ENCODE data around the gene RBM7.

The RBM7 gene

DNA sequence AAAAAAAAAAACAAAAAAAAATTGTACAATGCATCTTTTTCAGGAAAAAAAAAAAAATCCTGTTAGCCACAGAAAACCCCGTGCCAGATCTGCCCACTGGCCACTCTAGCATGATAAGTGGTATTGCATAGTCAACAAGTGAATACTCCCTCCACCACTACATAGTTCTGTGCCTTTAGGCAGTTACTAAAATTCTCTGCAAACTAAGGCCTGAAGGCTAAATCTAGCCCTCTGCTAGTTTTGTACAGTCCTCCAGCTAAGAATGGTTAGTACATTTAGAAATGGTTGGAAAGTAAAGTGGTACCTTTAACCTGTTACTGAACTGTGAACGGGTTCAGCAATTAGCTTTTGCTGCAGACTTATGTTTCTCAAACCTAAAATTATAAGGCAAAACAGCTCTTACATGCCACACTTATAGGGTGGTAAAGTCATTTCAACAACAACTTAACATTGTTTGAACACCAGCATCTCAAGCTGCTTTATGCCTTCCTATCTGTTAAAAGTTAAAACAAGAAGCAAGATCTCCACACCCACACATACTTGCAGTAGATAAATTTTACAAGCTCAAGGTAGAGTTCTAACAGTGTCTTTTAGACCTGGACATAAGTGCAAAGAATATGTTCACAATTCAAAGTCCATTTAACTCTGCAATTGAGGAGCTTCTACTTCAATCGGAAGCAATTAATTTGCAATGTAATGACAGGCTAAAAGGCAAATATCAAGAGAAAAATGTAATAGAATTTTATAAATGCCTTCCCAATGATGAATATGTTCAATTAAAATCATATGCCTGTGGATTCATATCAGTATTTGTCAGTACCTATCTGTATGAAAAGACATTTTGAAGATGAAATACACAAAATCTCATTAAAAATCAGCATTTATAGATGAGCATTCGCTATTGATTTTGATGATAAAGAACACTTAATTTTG lies 7.5 kb upstream of the RBM7 start:
- DNase-seq (ENCODE audit: low spot score) = no peak
- no peak overlapping the region for H3K27ac ChIP-seq (ENCODE audit: poor library complexity, severe bottlenecking)
- no peaks in the 10 kb centered on the region for H3K4me1 ChIP-seq (ENCODE audit: insufficient read depth, poor library complexity, severe bottlenecking)
- no peaks in the 10 kb centered on the region for H3K27me3 ChIP-seq (ENCODE audit: insufficient read depth, poor library complexity, severe bottlenecking)
- TF ChIP-seq, protein P1, sequence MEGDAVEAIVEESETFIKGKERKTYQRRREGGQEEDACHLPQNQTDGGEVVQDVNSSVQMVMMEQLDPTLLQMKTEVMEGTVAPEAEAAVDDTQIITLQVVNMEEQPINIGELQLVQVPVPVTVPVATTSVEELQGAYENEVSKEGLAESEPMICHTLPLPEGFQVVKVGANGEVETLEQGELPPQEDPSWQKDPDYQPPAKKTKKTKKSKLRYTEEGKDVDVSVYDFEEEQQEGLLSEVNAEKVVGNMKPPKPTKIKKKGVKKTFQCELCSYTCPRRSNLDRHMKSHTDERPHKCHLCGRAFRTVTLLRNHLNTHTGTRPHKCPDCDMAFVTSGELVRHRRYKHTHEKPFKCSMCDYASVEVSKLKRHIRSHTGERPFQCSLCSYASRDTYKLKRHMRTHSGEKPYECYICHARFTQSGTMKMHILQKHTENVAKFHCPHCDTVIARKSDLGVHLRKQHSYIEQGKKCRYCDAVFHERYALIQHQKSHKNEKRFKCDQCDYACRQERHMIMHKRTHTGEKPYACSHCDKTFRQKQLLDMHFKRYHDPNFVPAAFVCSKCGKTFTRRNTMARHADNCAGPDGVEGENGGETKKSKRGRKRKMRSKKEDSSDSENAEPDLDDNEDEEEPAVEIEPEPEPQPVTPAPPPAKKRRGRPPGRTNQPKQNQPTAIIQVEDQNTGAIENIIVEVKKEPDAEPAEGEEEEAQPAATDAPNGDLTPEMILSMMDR (IDR thresholded peaks at IDR 0.05; ENCODE audit: poor library complexity, severe bottlenecking) = no peak
- no peak for ATAC-seq (ENCODE audit: low read depth)
- no peaks in the 10 kb centered on the region for H3K9me3 ChIP-seq (ENCODE audit: severe bottlenecking)
- no peak overlapping the region for H3K4me3 ChIP-seq (ENCODE audit: severe bottlenecking)
- H3K36me3 ChIP-seq (ENCODE audit: low read depth) = no peaks in the 10 kb centered on the region

DNA sequence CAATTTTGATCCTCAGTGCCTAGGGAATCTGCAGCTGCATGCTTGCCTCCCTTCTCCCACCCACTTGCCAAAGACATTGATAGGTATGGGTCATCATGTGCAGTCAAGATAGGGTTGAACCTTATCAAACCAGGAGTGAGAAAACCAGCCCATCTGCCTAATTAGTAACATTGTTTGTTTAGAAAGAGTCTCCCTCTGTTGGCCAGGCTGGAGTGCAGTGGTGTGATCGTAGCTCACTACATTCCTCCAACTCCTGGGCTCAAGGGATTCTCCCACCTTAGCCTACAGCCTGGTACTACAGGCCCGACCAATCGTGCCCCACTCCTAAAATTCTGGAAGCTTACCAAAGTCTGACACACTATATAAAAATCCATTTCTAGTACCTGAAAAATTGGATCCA lies 4.7 kb upstream of the RBM7 start:
- peaks cover 3% of the 10 kb centered on the region for H3K4me1 ChIP-seq (ENCODE audit: insufficient read depth, poor library complexity, severe bottlenecking)
- ATAC-seq (ENCODE audit: low read depth) (no peak), DNase-seq (ENCODE audit: low spot score) (no peak)
- no peaks in the 10 kb centered on the region for H3K27me3 ChIP-seq (ENCODE audit: insufficient read depth, poor library complexity, severe bottlenecking)
- H3K4me3 ChIP-seq (ENCODE audit: severe bottlenecking) = no peak overlapping the region
- TF ChIP-seq, protein P1 (IDR thresholded peaks at IDR 0.05; ENCODE audit: poor library complexity, severe bottlenecking) = peak; percentile 26
- H3K9me3 ChIP-seq (ENCODE audit: severe bottlenecking) = no peaks in the 10 kb centered on the region
- no peak overlapping the region for H3K27ac ChIP-seq (ENCODE audit: poor library complexity, severe bottlenecking)
- no peaks in the 10 kb centered on the region for H3K36me3 ChIP-seq (ENCODE audit: low read depth)

DNA sequence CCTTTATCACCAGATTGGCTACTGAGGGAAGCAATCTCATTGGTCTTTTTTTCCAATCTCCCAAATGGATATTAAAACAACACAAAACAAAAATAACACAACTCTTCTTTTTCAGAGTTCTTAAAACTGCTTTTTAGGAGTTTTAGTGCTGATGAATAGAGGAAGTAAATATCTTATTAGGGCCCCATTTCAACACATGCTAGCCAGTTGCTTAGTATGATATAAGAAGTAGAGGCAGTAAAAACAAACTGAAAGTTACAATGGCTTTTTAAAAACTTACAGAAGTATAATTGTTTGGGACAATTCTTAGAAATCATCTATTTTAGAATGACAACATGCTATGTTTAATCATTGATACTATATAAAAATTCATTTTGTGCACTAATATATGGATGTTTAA lies 3.5 kb upstream of the RBM7 start:
- no peaks in the 10 kb centered on the region for H3K9me3 ChIP-seq (ENCODE audit: severe bottlenecking)
- no peak overlapping the region for H3K27ac ChIP-seq (ENCODE audit: poor library complexity, severe bottlenecking)
- ATAC-seq (ENCODE audit: low read depth) (no peak), DNase-seq (ENCODE audit: low spot score) (no peak)
- peaks cover 7% of the 10 kb centered on the region for H3K4me1 ChIP-seq (ENCODE audit: insufficient read depth, poor library complexity, severe bottlenecking)
- H3K36me3 ChIP-seq (ENCODE audit: low read depth) = peaks cover 5% of the 10 kb centered on the region; the same call in 1 of the 2 replicates
- TF ChIP-seq, protein P1 (IDR thresholded peaks at IDR 0.05; ENCODE audit: poor library complexity, severe bottlenecking) = no peak
- no peak overlapping the region for H3K4me3 ChIP-seq (ENCODE audit: severe bottlenecking)
- no peaks in the 10 kb centered on the region for H3K27me3 ChIP-seq (ENCODE audit: insufficient read depth, poor library complexity, severe bottlenecking)

DNA sequence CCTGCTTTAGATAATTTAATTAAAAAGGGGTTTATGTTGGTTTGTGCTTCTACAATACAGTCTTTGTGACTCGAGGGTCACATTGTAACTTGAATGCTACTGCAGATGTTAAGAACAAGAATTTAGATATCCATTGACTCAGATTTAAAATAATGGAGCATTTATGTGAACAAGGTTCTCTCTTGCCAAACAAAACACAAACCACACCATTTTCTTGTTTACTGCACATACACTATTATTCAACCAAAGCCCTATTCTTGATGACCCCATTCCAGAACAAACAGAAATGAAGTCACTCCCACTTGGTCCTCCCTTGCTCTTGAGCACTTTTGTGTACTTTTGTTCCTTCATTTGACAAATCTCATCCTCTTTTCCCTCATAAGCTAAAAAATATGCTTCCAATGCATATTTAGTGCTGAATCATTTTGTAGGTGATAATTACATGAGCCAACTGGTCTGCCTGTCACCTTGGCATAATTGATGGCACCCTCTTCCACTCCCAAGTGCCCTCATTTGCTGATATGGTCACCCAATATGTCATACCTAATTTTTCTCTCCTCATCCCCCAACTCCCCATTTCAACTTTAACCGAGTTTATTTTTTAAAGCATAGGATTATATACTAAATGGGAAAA lies 3.0 kb upstream of the RBM7 start:
- Histone ChIP-seq H3K27ac (ENCODE audit: poor library complexity, severe bottlenecking) (no peak overlapping the region), H3K27me3 (ENCODE audit: insufficient read depth, poor library complexity, severe bottlenecking) (no peaks in the 10 kb centered on the region), H3K36me3 (ENCODE audit: low read depth) (peaks cover 6% of the 10 kb centered on the region), H3K4me1 (ENCODE audit: insufficient read depth, poor library complexity, severe bottlenecking) (peaks cover 8% of the 10 kb centered on the region), H3K9me3 (ENCODE audit: severe bottlenecking) (no peaks in the 10 kb centered on the region), H3K4me3 (ENCODE audit: severe bottlenecking) (no peak overlapping the region)
- DNase-seq (ENCODE audit: low spot score) (no peak), ATAC-seq (ENCODE audit: low read depth) (no peak)
- TF ChIP-seq, protein P1 (IDR thresholded peaks at IDR 0.05; ENCODE audit: poor library complexity, severe bottlenecking) = no peak
